ENCODE data around the gene POLR3GL.

The POLR3GL gene

GRCh38 chr1:145942405-145942804, 22.1 kb upstream of the POLR3GL start:
- Histone ChIP-seq H3K36me3 (replicated peaks in 1 of 2; ENCODE audit: control insufficient read depth in 2 of 2, insufficient read depth in 2 of 2, low read length in 2 of 2) (peaks cover 0 to 58% of the 10 kb centered on the region in 2 donors), H3K18ac (ENCODE audit: low read length) (no peak overlapping the region), H2AFZ (ENCODE audit: low read length) (no peak overlapping the region), H3K4me1 (ENCODE audit: control insufficient read depth in 2 of 2, insufficient read depth in 1 of 2, low read depth in 1 of 2, low read length in 2 of 2) (no peaks in the 10 kb centered on the region), H2BK120ac (ENCODE audit: low read depth, low read length) (no peak overlapping the region), H3K14ac (ENCODE audit: low read length) (no peak overlapping the region), H3K27me3 (ENCODE audit: control insufficient read depth in 3 of 3, insufficient read depth in 3 of 3, low read depth in 1 of 3, low read length in 3 of 3) (no peaks in the 10 kb centered on the region), H3K9ac (ENCODE audit: low read depth, low read length, poor library complexity) (no peak overlapping the region), H3K23ac (ENCODE audit: low read depth, low read length, poor library complexity) (no peak overlapping the region), H3K4me3 (ENCODE audit: low read length in 2 of 2) (no peak overlapping the region), H2BK12ac (ENCODE audit: low read length) (no peak overlapping the region), H3K4ac (ENCODE audit: low read length) (no peak overlapping the region), H3K79me1 (ENCODE audit: low read depth, low read length) (no peaks in the 10 kb centered on the region), H4K8ac (ENCODE audit: low read depth, low read length) (no peak overlapping the region), H3K4me2 (ENCODE audit: insufficient read depth, low read length, poor library complexity, severe bottlenecking) (no peak overlapping the region), H4K91ac (ENCODE audit: low read depth, low read length, poor library complexity) (no peak overlapping the region), H3K27ac (replicated peaks; ENCODE audit: low read length) (no peak overlapping the region), H2AK5ac (ENCODE audit: low read depth, low read length) (no peak overlapping the region), H3K9me3 (replicated peaks in 1 of 2; ENCODE audit: control insufficient read depth in 2 of 2, insufficient read depth in 1 of 2, low read depth in 1 of 2, low read length in 2 of 2) (no peaks in the 10 kb centered on the region), H2BK5ac (ENCODE audit: low read length) (no peak overlapping the region), H2BK15ac (ENCODE audit: low read length) (no peak overlapping the region)
- no peak for DNase-seq (ENCODE audit: low spot score)
- WGBS, 2 donors (ENCODE audit: extremely low coverage in 2 of 2, insufficient read length in 2 of 2, insufficient replicate concordance in 1 of 2), result no CpG with 5 or more reads among the region's 4 CpGs

DNA sequence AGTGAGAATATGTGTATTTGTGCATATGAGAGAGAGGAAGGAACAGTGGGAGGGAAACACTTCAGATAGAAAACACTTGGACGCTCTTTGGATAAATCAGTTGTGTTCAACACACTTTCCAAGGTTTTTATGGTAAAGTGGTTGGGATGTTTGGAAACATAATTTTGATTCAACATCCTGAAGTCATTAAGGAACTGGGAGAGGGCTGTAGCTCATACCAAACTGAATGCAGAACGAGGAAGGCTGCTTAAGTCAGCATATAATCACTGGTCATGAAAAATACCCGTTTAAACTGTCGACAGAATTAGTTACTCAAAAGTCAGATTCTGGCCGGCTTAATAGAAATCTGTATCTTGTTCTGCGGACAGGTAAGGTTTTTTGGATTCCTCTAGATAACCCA, 21.6 kb upstream of the POLR3GL start:
- Histone ChIP-seq H3K18ac (ENCODE audit: low read length) (no peak overlapping the region), H3K4me2 (ENCODE audit: insufficient read depth, low read length, poor library complexity, severe bottlenecking) (no peak overlapping the region), H2BK5ac (ENCODE audit: low read length) (no peak overlapping the region), H4K91ac (ENCODE audit: low read depth, low read length, poor library complexity) (no peak overlapping the region), H2AFZ (ENCODE audit: low read length) (no peak overlapping the region), H3K36me3 (replicated peaks in 1 of 2; ENCODE audit: control insufficient read depth in 2 of 2, insufficient read depth in 2 of 2, low read length in 2 of 2) (peaks cover 0 to 58% of the 10 kb centered on the region in 2 donors), H2BK120ac (ENCODE audit: low read depth, low read length) (no peak overlapping the region), H3K27ac (replicated peaks; ENCODE audit: low read length) (no peak overlapping the region), H4K8ac (ENCODE audit: low read depth, low read length) (no peak overlapping the region), H3K14ac (ENCODE audit: low read length) (no peak overlapping the region), H3K4me1 (ENCODE audit: control insufficient read depth in 2 of 2, insufficient read depth in 1 of 2, low read depth in 1 of 2, low read length in 2 of 2) (no peaks in the 10 kb centered on the region), H3K23ac (ENCODE audit: low read depth, low read length, poor library complexity) (no peak overlapping the region), H3K27me3 (ENCODE audit: control insufficient read depth in 3 of 3, insufficient read depth in 3 of 3, low read depth in 1 of 3, low read length in 3 of 3) (no peaks in the 10 kb centered on the region), H3K9ac (ENCODE audit: low read depth, low read length, poor library complexity) (no peak overlapping the region), H3K4me3 (ENCODE audit: low read length in 2 of 2) (no peak overlapping the region), H3K79me1 (ENCODE audit: low read depth, low read length) (no peaks in the 10 kb centered on the region), H2AK5ac (ENCODE audit: low read depth, low read length) (no peak overlapping the region), H2BK12ac (ENCODE audit: low read length) (no peak overlapping the region), H3K9me3 (replicated peaks in 1 of 2; ENCODE audit: control insufficient read depth in 2 of 2, insufficient read depth in 1 of 2, low read depth in 1 of 2, low read length in 2 of 2) (no peaks in the 10 kb centered on the region), H2BK15ac (ENCODE audit: low read length) (no peak overlapping the region), H3K4ac (ENCODE audit: low read length) (no peak overlapping the region)
- DNase-seq (ENCODE audit: low spot score), result no peak
- no CpG with 5 or more reads among the region's 6 CpGs for WGBS, 2 donors (ENCODE audit: extremely low coverage in 2 of 2, insufficient read length in 2 of 2, insufficient replicate concordance in 1 of 2)

DNA sequence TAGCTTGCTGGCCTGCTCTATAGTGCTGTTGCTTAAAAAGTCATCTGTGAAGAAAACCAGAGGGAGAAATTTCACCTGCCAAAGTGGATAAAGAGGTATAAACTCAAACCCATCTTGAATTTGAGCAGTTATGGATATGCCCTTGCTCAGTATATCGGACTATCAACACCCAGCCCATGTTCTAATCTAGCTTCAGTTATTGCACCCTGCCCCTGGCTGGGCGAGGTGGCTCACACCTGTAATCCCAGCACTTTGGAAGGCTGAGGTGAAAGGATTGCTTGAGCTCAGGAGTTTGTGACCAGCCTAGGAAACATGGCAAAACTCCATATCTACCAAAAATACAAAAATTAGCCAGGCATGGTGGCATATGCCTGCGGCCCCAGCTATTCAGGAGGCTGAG, 20.0 kb upstream of the POLR3GL start:
- Histone ChIP-seq H4K8ac (ENCODE audit: low read depth, low read length) (peak overlapping the region; percentile 17), H3K4me1 (ENCODE audit: control insufficient read depth in 2 of 2, insufficient read depth in 1 of 2, low read depth in 1 of 2, low read length in 2 of 2) (no peaks in the 10 kb centered on the region), H3K14ac (ENCODE audit: low read length) (no peak overlapping the region), H2AK5ac (ENCODE audit: low read depth, low read length) (no peak overlapping the region), H3K23ac (ENCODE audit: low read depth, low read length, poor library complexity) (no peak overlapping the region), H3K79me1 (ENCODE audit: low read depth, low read length) (no peaks in the 10 kb centered on the region), H3K9me3 (replicated peaks in 1 of 2; ENCODE audit: control insufficient read depth in 2 of 2, insufficient read depth in 1 of 2, low read depth in 1 of 2, low read length in 2 of 2) (peaks cover 0 to 3% of the 10 kb centered on the region in 2 donors), H2AFZ (ENCODE audit: low read length) (no peak overlapping the region), H4K91ac (ENCODE audit: low read depth, low read length, poor library complexity) (no peak overlapping the region), H3K18ac (ENCODE audit: low read length) (no peak overlapping the region), H3K4me2 (ENCODE audit: insufficient read depth, low read length, poor library complexity, severe bottlenecking) (no peak overlapping the region), H3K27me3 (ENCODE audit: control insufficient read depth in 3 of 3, insufficient read depth in 3 of 3, low read depth in 1 of 3, low read length in 3 of 3) (no peaks in the 10 kb centered on the region), H3K4ac (ENCODE audit: low read length) (no peak overlapping the region), H3K9ac (ENCODE audit: low read depth, low read length, poor library complexity) (no peak overlapping the region), H3K36me3 (replicated peaks in 1 of 2; ENCODE audit: control insufficient read depth in 2 of 2, insufficient read depth in 2 of 2, low read length in 2 of 2) (peaks cover 0 to 68% of the 10 kb centered on the region in 2 donors), H3K27ac (replicated peaks; ENCODE audit: low read length) (no peak overlapping the region), H2BK12ac (ENCODE audit: low read length) (no peak overlapping the region), H3K4me3 (ENCODE audit: low read length in 2 of 2) (no peak overlapping the region), H2BK120ac (ENCODE audit: low read depth, low read length) (no peak overlapping the region), H2BK5ac (ENCODE audit: low read length) (no peak overlapping the region), H2BK15ac (ENCODE audit: low read length) (no peak overlapping the region)
- no CpG with 5 or more reads among the region's 3 CpGs for WGBS, 2 donors (ENCODE audit: extremely low coverage in 2 of 2, insufficient read length in 2 of 2, insufficient replicate concordance in 1 of 2)
- DNase-seq (ENCODE audit: low spot score), result no peak

GRCh38 chr1:145946477-145946986, 18.0 kb upstream of the POLR3GL start:
- H3K9me3 ChIP-seq (replicated peaks in 1 of 2; ENCODE audit: control insufficient read depth in 2 of 2, insufficient read depth in 1 of 2, low read depth in 1 of 2, low read length in 2 of 2), result peaks cover 0 to 3% of the 10 kb centered on the region in 2 donors
- no peak overlapping the region for H3K4me2 ChIP-seq (ENCODE audit: insufficient read depth, low read length, poor library complexity, severe bottlenecking)
- H3K23ac ChIP-seq (ENCODE audit: low read depth, low read length, poor library complexity), result no peak overlapping the region
- H3K27ac ChIP-seq (replicated peaks; ENCODE audit: low read length), result no peak overlapping the region
- no peak overlapping the region for H2AFZ ChIP-seq (ENCODE audit: low read length)
- H3K4ac ChIP-seq (ENCODE audit: low read length), result no peak overlapping the region
- H3K79me1 ChIP-seq (ENCODE audit: low read depth, low read length), result no peaks in the 10 kb centered on the region
- H3K14ac ChIP-seq (ENCODE audit: low read length), result no peak overlapping the region
- H3K36me3 ChIP-seq (replicated peaks in 1 of 2; ENCODE audit: control insufficient read depth in 2 of 2, insufficient read depth in 2 of 2, low read length in 2 of 2), result peaks cover 0 to 63% of the 10 kb centered on the region in 2 donors
- no peak overlapping the region for H2BK120ac ChIP-seq (ENCODE audit: low read depth, low read length)
- H3K9ac ChIP-seq (ENCODE audit: low read depth, low read length, poor library complexity), result no peak overlapping the region
- no peaks in the 10 kb centered on the region for H3K27me3 ChIP-seq (ENCODE audit: control insufficient read depth in 3 of 3, insufficient read depth in 3 of 3, low read depth in 1 of 3, low read length in 3 of 3)
- H3K18ac ChIP-seq (ENCODE audit: low read length), result no peak overlapping the region
- no peak overlapping the region for H2BK12ac ChIP-seq (ENCODE audit: low read length)
- no peak overlapping the region for H3K4me3 ChIP-seq (ENCODE audit: low read length in 2 of 2)
- H4K8ac ChIP-seq (ENCODE audit: low read depth, low read length), result no peak overlapping the region
- DNase-seq (ENCODE audit: low spot score), result no peak
- no peak overlapping the region for H2AK5ac ChIP-seq (ENCODE audit: low read depth, low read length)
- no peak overlapping the region for H4K91ac ChIP-seq (ENCODE audit: low read depth, low read length, poor library complexity)
- no CpG with 5 or more reads among the region's 4 CpGs for WGBS, 2 donors (ENCODE audit: extremely low coverage in 2 of 2, insufficient read length in 2 of 2, insufficient replicate concordance in 1 of 2)
- H2BK5ac ChIP-seq (ENCODE audit: low read length), result no peak overlapping the region
- no peak overlapping the region for H2BK15ac ChIP-seq (ENCODE audit: low read length)
- peaks cover 3 to 5% of the 10 kb centered on the region in 2 donors for H3K4me1 ChIP-seq (ENCODE audit: control insufficient read depth in 2 of 2, insufficient read depth in 1 of 2, low read depth in 1 of 2, low read length in 2 of 2)

Data from neuronal stem cell (in vitro differentiated cells).